ENCODE measurements around the gene TRA2B. TPM values are rescaled to one million over a fixed set of nuclear protein-coding genes. Genes with fewer than 3 reads are reported as not detected.

Gene TRA2B
- polyA plus RNA-seq, 1 donor from 2014 or later, result 637 TPM

- Histone ChIP-seq H3K79me2 (replicated peaks; ENCODE audit: insufficient read depth, low read length) (peaks cover 60% of the 10 kb centered on the region), H3F3A (ENCODE audit: insufficient read depth, low read length, poor library complexity, severe bottlenecking) (no peaks in the 10 kb centered on the region), H3K9ac (ENCODE audit: low read length) (peak overlapping the region; percentile 100), H2AFZ (ENCODE audit: low read depth, low read length) (no peak overlapping the region), H3K36me3 (ENCODE audit: insufficient read depth, low read length) (no peaks in the 10 kb centered on the region), H3K27me3 (ENCODE audit: insufficient read depth, low read depth, low read length) (no peaks in the 10 kb centered on the region), H3K9me2 (ENCODE audit: insufficient read depth, low read length) (no peaks in the 10 kb centered on the region), H3K9me3 (ENCODE audit: low read length) (no peaks in the 10 kb centered on the region), H3K27ac (ENCODE audit: low read length) (peak overlapping the region; percentile 100), H4K20me1 (ENCODE audit: insufficient read depth) (peaks cover 51% of the 10 kb centered on the region), H3K4me3 (ENCODE audit: low read length) (peak overlapping the region; percentile 77), H3K4me2 (ENCODE audit: low read length) (peak overlapping the region; percentile 78)
- TF ChIP-seq SMC3 (conservative IDR thresholded peaks at IDR 0.05; ENCODE audit: poor library complexity) (no peak), CTCF (IDR thresholded peaks at IDR 0.05; ENCODE audit: poor library complexity, severe bottlenecking) (no peak), POLR2AphosphoS5 (IDR thresholded peaks at IDR 0.05) (no peak), RAD21 (conservative IDR thresholded peaks at IDR 0.05) (no peak), EP300 (conservative IDR thresholded peaks at IDR 0.05; ENCODE audit: poor library complexity, severe bottlenecking) (no peak), MXI1 (conservative IDR thresholded peaks at IDR 0.05; ENCODE audit: poor library complexity, severe bottlenecking) (no peak), EZH2 (IDR thresholded peaks at IDR 0.05; ENCODE audit: borderline replicate concordance, insufficient read depth, low read length, poor library complexity, severe bottlenecking) (no peak), TAF1 (IDR thresholded peaks at IDR 0.05; ENCODE audit: low read depth) (no peak)
- TF ChIP-seq, protein P1, sequence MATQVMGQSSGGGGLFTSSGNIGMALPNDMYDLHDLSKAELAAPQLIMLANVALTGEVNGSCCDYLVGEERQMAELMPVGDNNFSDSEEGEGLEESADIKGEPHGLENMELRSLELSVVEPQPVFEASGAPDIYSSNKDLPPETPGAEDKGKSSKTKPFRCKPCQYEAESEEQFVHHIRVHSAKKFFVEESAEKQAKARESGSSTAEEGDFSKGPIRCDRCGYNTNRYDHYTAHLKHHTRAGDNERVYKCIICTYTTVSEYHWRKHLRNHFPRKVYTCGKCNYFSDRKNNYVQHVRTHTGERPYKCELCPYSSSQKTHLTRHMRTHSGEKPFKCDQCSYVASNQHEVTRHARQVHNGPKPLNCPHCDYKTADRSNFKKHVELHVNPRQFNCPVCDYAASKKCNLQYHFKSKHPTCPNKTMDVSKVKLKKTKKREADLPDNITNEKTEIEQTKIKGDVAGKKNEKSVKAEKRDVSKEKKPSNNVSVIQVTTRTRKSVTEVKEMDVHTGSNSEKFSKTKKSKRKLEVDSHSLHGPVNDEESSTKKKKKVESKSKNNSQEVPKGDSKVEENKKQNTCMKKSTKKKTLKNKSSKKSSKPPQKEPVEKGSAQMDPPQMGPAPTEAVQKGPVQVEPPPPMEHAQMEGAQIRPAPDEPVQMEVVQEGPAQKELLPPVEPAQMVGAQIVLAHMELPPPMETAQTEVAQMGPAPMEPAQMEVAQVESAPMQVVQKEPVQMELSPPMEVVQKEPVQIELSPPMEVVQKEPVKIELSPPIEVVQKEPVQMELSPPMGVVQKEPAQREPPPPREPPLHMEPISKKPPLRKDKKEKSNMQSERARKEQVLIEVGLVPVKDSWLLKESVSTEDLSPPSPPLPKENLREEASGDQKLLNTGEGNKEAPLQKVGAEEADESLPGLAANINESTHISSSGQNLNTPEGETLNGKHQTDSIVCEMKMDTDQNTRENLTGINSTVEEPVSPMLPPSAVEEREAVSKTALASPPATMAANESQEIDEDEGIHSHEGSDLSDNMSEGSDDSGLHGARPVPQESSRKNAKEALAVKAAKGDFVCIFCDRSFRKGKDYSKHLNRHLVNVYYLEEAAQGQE (IDR thresholded peaks at IDR 0.05; ENCODE audit: borderline replicate concordance), result no peak
Measured at GRCh38 chr3:185936273-185936629, 1.6 kb downstream of the TRA2B start.

DNA sequence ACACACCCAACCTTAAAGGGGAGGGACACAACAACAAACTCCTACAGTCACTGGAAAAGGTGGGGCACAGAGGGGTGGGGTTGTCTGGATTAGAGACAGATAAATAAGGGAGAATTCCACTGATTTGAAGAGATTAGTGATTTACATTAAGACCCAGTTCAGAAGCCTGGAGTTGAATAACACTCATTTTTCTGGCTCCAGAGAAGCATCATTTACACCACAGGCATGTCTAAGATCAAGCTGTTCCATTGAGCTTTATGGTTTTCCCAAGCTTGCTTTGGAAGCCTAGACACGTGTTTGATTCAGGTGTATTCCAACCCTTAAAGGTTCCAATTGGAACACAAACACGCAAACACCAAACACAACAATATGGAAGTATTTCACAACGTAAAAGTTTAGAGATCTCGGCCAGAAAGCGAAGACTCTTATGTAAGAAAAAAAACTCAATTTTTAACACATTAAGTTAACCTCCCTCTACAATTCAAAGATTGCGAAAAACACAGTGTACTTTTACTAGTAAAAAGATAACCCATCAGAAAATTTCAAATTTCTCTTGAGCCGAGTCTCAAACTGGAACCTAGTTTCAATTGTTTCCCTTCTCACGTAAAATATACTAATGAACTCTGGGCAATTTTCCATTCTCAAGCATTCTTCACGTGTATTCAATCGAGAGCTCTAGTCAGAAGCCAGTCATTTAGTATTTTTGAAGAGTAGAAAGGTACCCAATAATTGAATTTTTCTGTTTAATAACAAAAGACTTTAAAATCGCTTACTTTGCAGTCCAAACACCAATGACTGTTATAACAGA, 2.1 kb downstream of the TRA2B start:
- TF ChIP-seq SMC3 (conservative IDR thresholded peaks at IDR 0.05; ENCODE audit: poor library complexity) (no peak), MXI1 (conservative IDR thresholded peaks at IDR 0.05; ENCODE audit: poor library complexity, severe bottlenecking) (peak; percentile 82)
- Histone ChIP-seq H3K9me2 (ENCODE audit: insufficient read depth, low read length) (no peaks in the 10 kb centered on the region), H3K9me3 (ENCODE audit: low read length) (no peaks in the 10 kb centered on the region), H3K36me3 (ENCODE audit: insufficient read depth, low read length) (no peaks in the 10 kb centered on the region), H3K9ac (ENCODE audit: low read length) (peak overlapping the region; percentile 100), H3K4me2 (ENCODE audit: low read length) (peak overlapping the region; percentile 78), H4K20me1 (ENCODE audit: insufficient read depth) (peaks cover 57% of the 10 kb centered on the region), H3K27ac (ENCODE audit: low read length) (peak overlapping the region; percentile 100), H3F3A (ENCODE audit: insufficient read depth, low read length, poor library complexity, severe bottlenecking) (no peaks in the 10 kb centered on the region), H3K27me3 (ENCODE audit: insufficient read depth, low read depth, low read length) (no peaks in the 10 kb centered on the region), H2AFZ (ENCODE audit: low read depth, low read length) (no peak overlapping the region), H3K79me2 (replicated peaks; ENCODE audit: insufficient read depth, low read length) (peaks cover 66% of the 10 kb centered on the region), H3K4me3 (ENCODE audit: low read length) (peak overlapping the region; percentile 77)
